Anterior cingulate cortex (tissue), 58 donors: ENCODE results near the gene KLHL20.
"Not testable (repeated sequence)": the region's sequence is repeated elsewhere in the genome, so short reads cannot be mapped to it uniquely, and the experiment has no call there.

Experiments
- DNase-seq, 58 donors: peaks; one replicate each; lab custom pipeline; 2025; lab: John Stamatoyannopoulos, UW

The KLHL20 gene

GRCh38 chr1:173744651-173745050, 29.9 kb downstream of the KLHL20 start:
- no peak for DNase-seq

- DNase-seq = no peak
These were observed 34.4 kb downstream of the KLHL20 start for GRCh38 chr1:173749137-173749536.

- no peak for DNase-seq
These were observed 39.0 kb downstream of the KLHL20 start for GRCh38 chr1:173753830-173754229.

- no peak for DNase-seq
These were observed 42.9 kb downstream of the KLHL20 start for GRCh38 chr1:173757666-173758065.

GRCh38 chr1:173758110-173758509, 43.3 kb downstream of the KLHL20 start:
- DNase-seq = no peak

GRCh38 chr1:173758980-173759379, 44.2 kb downstream of the KLHL20 start:
- no peak for DNase-seq

GRCh38 chr1:173764331-173764730, 49.5 kb downstream of the KLHL20 start:
- DNase-seq = not testable (repeated sequence)

- no peak for DNase-seq
These were observed 53.4 kb downstream of the KLHL20 start for GRCh38 chr1:173768206-173768605.

- no peak for DNase-seq
These were observed 54.0 kb downstream of the KLHL20 start for GRCh38 chr1:173768827-173769226.

GRCh38 chr1:173770330-173770729, 55.5 kb downstream of the KLHL20 start:
- DNase-seq = not testable (repeated sequence)

GRCh38 chr1:173771560-173771959, 56.8 kb downstream of the KLHL20 start:
- DNase-seq = no peak

GRCh38 chr1:173775578-173776226, 60.9 kb downstream of the KLHL20 start:
- no peak for DNase-seq

GRCh38 chr1:173779936-173780335, 65.2 kb downstream of the KLHL20 start:
- no peak for DNase-seq

GRCh38 chr1:173784997-173785396, 70.2 kb downstream of the KLHL20 start:
- DNase-seq = no peak

- no peak for DNase-seq
These were observed 75.1 kb downstream of the KLHL20 start for GRCh38 chr1:173789841-173790240.

GRCh38 chr1:173798078-173798477, 83.3 kb downstream of the KLHL20 start:
- no peak for DNase-seq

- DNase-seq = not testable (repeated sequence)
These were observed 85.2 kb downstream of the KLHL20 start for GRCh38 chr1:173799995-173800394.

- DNase-seq = no peak
These were observed 88.2 kb downstream of the KLHL20 start for GRCh38 chr1:173802961-173803360.

GRCh38 chr1:173813654-173814053, 98.9 kb downstream of the KLHL20 start:
- DNase-seq = not testable (repeated sequence)

- no peak for DNase-seq
These were observed 103.7 kb downstream of the KLHL20 start for GRCh38 chr1:173818459-173818858.

- no peak for DNase-seq
These were observed 106.9 kb downstream of the KLHL20 start for GRCh38 chr1:173821680-173822079.

- DNase-seq = no peak
These were observed 109.1 kb downstream of the KLHL20 start for GRCh38 chr1:173823781-173824314.
